ENCODE data around the gene EPN2. TPM values are rescaled to one million over a fixed set of nuclear protein-coding genes. Genes with fewer than 3 reads are reported as not detected.

Gene EPN2
- total RNA-seq, 1 experiment from 2014 or later: 57.8 TPM

DNA sequence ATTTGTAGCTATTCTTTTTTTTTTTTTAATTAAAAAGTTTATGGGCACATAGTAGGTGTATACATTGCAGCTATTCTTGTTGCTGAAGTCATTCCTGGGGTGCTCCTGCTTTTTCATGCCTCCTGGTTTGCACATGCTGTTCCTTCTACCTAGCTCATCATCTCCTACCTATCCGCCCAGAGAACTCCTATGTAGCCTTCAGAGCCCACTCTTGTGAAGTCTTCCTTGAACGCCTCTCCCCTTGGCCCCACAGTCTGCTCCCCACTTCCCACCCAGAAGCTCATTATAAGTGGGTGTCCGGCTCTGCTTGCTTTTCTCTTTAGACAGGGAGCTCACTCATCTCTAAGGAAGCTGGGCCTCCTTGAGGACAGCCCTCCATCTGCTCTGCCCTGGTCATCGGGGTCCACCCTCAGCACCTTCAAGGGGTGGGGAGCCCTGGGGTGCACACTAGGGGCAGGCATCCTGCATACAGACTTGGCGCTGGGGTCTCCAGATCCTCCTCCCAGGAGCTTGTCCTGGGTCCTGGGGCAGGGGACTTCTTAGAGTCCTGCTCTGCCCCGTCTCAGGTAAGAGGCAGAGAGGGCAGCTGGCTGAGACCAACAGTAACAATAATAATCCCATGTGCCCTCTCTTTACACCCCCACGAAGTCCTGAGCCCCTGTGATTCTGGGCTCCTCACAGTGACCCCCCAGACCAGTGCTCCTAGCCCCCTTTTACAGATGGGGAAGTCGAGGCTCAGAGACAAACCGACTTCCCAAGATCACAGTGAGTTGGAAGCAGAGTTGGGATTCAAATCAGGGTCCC, 128.9 kb downstream of the EPN2 start:
- Histone ChIP-seq H2AFZ (ENCODE audit: low read length) (no peak overlapping the region), H3K27ac (ENCODE audit: insufficient read length, low read depth, low read length) (no peak overlapping the region), H3K79me2 (ENCODE audit: insufficient read depth, low read length) (no peaks in the 10 kb centered on the region), H2BK12ac (ENCODE audit: insufficient read length, low read depth, low read length) (no peak overlapping the region), H3K14ac (ENCODE audit: insufficient read depth, low read length) (no peak overlapping the region), H3K56ac (ENCODE audit: insufficient read length, low read depth, low read length) (no peak overlapping the region), H3K23ac (ENCODE audit: insufficient read length, low read depth, low read length) (no peak overlapping the region), H4K5ac (ENCODE audit: insufficient read length, low read depth, low read length) (no peak overlapping the region), H3K4me2 (ENCODE audit: insufficient read depth, insufficient read length, low read length) (no peak overlapping the region), H4K8ac (replicated peaks; ENCODE audit: insufficient read length, low read depth, low read length) (no peak overlapping the region), H2BK15ac (ENCODE audit: low read depth, low read length) (no peak overlapping the region), H3K27me3 (ENCODE audit: insufficient read depth, low read length) (no peaks in the 10 kb centered on the region), H3K9me3 (ENCODE audit: control insufficient read depth, low read depth, low read length) (no peaks in the 10 kb centered on the region), H3T11ph (ENCODE audit: low read length) (no peak overlapping the region), H3K4me1 (ENCODE audit: insufficient read depth, low read length) (no peaks in the 10 kb centered on the region), H2BK5ac (ENCODE audit: insufficient read length, low read length) (no peak overlapping the region), H4K20me1 (ENCODE audit: control insufficient read depth, insufficient read depth, insufficient read length) (no peaks in the 10 kb centered on the region), H2BK20ac (ENCODE audit: low read depth, low read length, poor library complexity, severe bottlenecking) (no peak overlapping the region), H3K9ac (ENCODE audit: extremely low read depth, insufficient read length, low read length) (no peak overlapping the region), H4K91ac (ENCODE audit: insufficient read length, low read depth, low read length) (no peak overlapping the region), H3K79me1 (ENCODE audit: insufficient read depth, low read depth, low read length, poor library complexity, severe bottlenecking) (no peaks in the 10 kb centered on the region), H2BK120ac (ENCODE audit: low read depth, low read length, poor library complexity, severe bottlenecking) (no peak overlapping the region), H3K4ac (ENCODE audit: low read depth, low read length) (no peak overlapping the region), H3K23me2 (ENCODE audit: insufficient read length, low read depth, low read length, poor library complexity, severe bottlenecking) (no peaks in the 10 kb centered on the region), H3K18ac (ENCODE audit: insufficient read length, low read depth, low read length) (no peak overlapping the region), H2AK5ac (ENCODE audit: insufficient read length, low read length) (no peak overlapping the region)
- Mint-ChIP-seq H3K4me3 (no peak overlapping the region), H3K27me3 (ENCODE audit: low read depth) (peaks cover 5% of the 10 kb centered on the region; the same call in 1 of the 2 replicates), H3K4me1 (peaks cover 22 to 30% of the 10 kb centered on the region in 2 experiments), H3K36me3 (ENCODE audit: insufficient read depth in 1 of 3, low read depth in 3 of 3) (peaks cover 0 to 6% (median 5%) of the 10 kb centered on the region in 3 experiments; a peak in 3 of 7 replicates), H3K27ac (no peak overlapping the region; a peak in 1 of 7 replicates), H3K9me3 (no peaks in the 10 kb centered on the region; a peak in 1 of 5 replicates)
- WGBS (ENCODE audit: extremely low coverage, insufficient read length, low lambda C conversion rate): no CpG with 5 or more reads among the region's 9 CpGs
- TF ChIP-seq, protein P1, sequence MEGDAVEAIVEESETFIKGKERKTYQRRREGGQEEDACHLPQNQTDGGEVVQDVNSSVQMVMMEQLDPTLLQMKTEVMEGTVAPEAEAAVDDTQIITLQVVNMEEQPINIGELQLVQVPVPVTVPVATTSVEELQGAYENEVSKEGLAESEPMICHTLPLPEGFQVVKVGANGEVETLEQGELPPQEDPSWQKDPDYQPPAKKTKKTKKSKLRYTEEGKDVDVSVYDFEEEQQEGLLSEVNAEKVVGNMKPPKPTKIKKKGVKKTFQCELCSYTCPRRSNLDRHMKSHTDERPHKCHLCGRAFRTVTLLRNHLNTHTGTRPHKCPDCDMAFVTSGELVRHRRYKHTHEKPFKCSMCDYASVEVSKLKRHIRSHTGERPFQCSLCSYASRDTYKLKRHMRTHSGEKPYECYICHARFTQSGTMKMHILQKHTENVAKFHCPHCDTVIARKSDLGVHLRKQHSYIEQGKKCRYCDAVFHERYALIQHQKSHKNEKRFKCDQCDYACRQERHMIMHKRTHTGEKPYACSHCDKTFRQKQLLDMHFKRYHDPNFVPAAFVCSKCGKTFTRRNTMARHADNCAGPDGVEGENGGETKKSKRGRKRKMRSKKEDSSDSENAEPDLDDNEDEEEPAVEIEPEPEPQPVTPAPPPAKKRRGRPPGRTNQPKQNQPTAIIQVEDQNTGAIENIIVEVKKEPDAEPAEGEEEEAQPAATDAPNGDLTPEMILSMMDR (conservative IDR thresholded peaks at IDR 0.05): no peak
- no peak for DNase-seq

All from H9 (cell line).